Measurements from ENCODE around the gene NGFR.

DNA sequence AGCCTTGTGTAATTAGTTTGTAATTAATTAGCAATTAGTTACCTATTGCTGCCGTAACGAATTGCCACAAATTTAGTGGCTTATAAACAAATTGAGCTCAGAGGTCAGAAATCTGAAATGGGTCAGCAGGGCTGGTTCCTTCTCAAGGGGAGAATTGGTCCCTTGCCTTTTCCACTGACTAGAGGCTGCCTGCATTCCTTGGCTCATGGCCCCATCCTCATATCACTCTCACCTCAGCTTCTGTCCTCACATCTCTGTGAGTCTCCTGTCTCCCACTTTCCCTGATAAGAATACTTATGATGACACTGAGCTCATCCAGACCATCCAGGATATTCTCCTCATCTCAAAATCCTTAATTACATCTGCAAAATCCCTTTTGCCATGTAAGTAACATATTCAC, 31.0 kb upstream of the NGFR start:
- TF ChIP-seq, protein P1, sequence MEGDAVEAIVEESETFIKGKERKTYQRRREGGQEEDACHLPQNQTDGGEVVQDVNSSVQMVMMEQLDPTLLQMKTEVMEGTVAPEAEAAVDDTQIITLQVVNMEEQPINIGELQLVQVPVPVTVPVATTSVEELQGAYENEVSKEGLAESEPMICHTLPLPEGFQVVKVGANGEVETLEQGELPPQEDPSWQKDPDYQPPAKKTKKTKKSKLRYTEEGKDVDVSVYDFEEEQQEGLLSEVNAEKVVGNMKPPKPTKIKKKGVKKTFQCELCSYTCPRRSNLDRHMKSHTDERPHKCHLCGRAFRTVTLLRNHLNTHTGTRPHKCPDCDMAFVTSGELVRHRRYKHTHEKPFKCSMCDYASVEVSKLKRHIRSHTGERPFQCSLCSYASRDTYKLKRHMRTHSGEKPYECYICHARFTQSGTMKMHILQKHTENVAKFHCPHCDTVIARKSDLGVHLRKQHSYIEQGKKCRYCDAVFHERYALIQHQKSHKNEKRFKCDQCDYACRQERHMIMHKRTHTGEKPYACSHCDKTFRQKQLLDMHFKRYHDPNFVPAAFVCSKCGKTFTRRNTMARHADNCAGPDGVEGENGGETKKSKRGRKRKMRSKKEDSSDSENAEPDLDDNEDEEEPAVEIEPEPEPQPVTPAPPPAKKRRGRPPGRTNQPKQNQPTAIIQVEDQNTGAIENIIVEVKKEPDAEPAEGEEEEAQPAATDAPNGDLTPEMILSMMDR (conservative IDR thresholded peaks at IDR 0.05; ENCODE audit: low read depth, low read length), result no peak
- TF ChIP-seq EZH2phosphoT487 (IDR thresholded peaks at IDR 0.05; ENCODE audit: borderline replicate concordance, low read length), result no peak
